HG03159 (cell line): ENCODE results near the gene AKAP6.

ENCODE experiments used
- ATAC-seq: cut with Tn5 transposase; IDR thresholded peaks from one replicate; pipeline ENCODE4 v1.9.1; 2021; ENCODE audit warnings: mild to moderate bottlenecking, moderate library complexity; ENCODE audit not compliant: unreplicated experiment

The AKAP6 gene

GRCh38 chr14:32607399-32607798 lies 278.3 kb downstream of the AKAP6 start:
- ATAC-seq: no peak

DNA sequence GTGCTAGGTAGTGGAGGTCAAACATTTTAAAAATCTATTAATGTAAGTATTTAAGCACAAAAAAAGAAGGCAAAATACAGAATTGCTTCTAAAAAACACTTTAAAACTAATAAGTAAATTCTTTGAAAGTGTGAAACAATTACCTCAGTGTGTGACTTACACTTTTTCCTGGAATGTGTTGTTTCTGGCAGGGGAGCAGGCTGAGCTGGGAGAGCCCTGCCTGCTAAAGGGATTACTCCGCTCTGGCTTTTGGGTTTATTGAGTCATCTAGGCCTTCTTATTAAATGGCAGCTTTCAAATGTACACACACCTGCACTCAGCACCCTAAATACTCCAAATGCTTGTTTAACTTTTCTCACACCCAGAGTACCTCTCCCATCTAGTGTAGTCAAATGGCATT lies 279.8 kb downstream of the AKAP6 start:
- ATAC-seq: no peak

GRCh38 chr14:32609388-32609787 lies 280.3 kb downstream of the AKAP6 start:
- no peak for ATAC-seq

DNA sequence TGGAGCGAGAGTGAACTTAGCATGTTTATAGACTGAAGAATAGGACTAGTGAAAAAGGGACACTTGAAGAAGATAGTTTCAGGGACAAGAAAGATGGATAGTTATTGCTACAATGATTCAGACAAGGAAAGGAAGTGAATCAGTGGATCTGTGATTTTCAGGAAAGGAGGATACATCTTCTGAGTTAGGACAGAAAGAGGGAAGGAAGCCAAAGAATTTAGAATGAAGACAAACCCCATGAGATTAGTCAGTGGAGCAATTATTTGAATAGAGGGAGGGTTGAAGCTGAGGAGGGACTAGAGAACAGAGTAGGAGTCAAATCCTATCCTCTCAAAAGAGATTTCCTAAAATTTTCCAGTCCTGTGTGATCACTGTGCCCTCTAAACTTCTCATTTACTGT lies 282.7 kb downstream of the AKAP6 start:
- ATAC-seq: no peak

DNA sequence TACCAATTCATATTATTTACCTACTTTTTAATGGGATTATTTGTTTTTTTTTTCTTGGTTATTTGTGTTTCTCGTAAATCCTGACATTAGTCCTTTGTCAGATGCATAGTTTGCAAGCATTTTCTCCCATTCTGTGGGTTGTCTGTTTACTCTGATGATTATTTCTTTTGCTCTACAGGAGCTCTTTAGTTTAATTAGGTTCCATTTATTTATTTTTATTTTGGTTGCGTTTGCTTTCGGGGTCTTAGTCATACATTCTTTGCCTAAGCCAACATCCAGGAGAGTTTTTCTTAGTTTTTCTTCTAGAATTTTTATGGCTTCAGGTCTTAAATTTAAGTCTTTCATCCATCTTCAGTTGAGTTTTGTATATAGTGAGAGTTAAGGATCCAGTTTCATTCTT lies 289.9 kb downstream of the AKAP6 start:
- no peak for ATAC-seq

DNA sequence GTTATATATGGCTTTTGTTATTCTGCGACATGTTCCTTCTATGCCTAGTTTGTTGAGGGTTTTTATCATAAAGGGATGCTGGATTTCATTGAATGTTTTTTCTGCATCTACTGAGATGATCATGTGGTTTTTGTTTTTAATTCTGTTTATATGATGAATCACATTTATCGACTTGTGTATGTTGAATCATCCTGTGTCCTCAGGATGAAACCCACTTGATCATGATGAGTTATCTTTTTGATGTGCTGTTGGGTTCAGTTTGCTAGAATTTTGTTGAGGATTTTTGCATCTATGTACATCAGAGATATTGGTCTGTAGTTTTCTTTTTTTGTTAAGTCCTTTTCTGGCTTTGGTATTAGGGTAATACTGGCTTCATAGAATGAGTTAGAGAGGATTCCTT lies 291.2 kb downstream of the AKAP6 start:
- ATAC-seq: no peak

GRCh38 chr14:32620724-32621123 lies 291.6 kb downstream of the AKAP6 start:
- ATAC-seq: no peak

GRCh38 chr14:32621585-32621984 lies 292.5 kb downstream of the AKAP6 start:
- ATAC-seq: no peak

DNA sequence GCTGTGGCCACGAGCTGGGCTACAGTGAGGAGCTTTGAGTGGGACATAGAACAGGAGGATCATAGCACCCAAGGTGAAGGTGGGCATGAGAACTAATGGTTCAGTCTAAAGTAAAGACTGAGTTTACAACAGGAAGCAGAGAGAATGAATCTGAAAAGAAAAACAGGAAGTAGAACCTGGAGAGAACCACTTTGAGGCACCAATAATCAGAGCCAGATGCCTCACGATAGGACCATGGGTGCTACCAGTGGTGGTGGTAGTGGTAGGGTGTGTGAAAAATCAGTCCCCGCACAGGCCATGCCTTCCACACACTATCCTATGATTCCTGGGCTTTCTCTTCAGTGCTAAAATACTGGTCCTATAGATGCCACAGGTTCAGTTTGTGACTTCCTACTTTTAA lies 293.6 kb downstream of the AKAP6 start:
- ATAC-seq: no peak

- ATAC-seq: no peak
Measured at GRCh38 chr14:32623300-32624093, 294.4 kb downstream of the AKAP6 start.

DNA sequence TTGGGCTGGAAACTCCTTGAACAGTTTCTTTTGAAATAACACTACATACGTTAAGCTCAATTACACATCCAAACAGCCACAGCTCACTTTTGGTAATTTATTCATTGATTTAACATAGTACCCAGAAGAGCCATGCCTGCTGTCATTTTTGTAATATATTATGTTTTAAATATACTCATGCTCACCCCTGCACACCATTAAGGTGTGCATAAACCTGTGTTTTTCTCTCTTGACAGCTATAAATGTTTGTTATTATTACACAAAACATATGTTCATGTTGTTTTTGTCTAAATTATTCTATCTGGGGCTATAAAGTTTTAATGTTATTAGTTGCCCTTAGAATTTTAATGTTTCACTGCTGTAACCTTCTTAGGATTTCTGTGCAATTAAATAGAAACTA lies 296.1 kb downstream of the AKAP6 start:
- no peak for ATAC-seq

GRCh38 chr14:32627545-32628298 lies 298.6 kb downstream of the AKAP6 start:
- no peak for ATAC-seq

GRCh38 chr14:32629236-32629635 lies 300.1 kb downstream of the AKAP6 start:
- no peak for ATAC-seq

DNA sequence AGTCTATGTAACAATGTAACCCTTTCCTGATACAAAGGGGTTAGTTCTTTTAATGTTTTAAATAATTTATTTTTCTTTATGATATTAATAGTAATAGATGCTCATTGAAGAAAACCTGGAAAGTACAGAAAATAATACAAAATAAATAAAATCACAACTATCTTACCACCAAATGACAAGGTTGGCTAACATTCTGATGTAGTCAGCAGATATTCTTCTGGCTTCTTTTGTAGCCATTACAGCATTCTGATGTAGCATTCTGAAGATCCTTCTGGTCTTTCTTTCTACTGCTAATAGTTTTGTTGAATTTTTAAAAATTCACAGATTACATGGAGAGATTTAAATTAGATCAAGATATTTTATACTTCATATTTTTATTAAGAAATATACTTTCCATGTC lies 301.6 kb downstream of the AKAP6 start:
- no peak for ATAC-seq

GRCh38 chr14:32633224-32633859 lies 304.2 kb downstream of the AKAP6 start:
- ATAC-seq: no peak

DNA sequence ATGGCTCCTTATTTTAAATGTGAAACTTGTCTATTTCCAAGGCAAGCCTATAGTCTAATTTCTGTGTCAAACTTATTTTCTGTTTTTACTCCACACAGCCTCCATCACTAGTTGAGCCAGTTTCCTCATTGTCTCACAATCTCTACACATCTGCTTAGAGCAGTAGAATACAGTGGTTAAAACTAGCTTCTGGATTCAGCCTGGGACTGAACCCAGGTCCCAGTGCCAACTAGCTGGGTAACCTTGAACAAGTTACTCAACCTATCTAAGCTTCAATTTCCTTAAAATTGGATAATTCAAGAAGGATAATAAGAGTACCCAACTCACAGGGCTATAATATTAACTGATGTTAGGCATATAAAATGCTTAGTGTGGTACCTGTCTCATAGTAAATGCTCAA lies 304.8 kb downstream of the AKAP6 start:
- no peak for ATAC-seq

DNA sequence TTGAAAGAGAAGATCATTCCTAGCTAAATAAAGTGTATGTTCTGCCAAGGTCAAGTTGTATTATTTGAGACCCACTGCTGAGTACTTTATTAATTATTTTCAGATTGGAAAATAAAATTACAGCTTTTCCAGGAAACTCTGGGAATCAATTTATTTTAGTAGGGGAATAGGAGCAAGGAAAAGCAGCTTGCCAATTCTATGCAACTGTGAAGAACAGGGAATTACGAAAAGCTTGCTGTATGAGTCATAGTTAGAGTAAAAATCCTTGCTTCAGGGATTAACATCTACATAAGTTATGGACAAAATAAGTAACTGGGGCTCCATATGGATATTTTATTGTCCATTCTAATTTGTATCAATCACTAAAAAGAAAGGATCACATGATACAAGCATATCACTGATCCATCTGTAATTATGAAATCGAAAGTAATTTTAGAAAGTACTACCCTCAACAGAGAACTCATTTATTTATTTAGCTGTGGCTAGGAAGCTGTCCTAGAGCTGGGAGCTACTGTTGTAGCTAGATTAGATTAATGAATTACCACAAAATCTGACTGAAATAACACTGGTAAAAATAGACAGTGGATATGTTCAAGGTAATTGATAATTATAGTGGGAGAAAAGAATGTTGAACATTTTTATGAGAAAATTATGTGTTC lies 306.1 kb downstream of the AKAP6 start:
- no peak for ATAC-seq

DNA sequence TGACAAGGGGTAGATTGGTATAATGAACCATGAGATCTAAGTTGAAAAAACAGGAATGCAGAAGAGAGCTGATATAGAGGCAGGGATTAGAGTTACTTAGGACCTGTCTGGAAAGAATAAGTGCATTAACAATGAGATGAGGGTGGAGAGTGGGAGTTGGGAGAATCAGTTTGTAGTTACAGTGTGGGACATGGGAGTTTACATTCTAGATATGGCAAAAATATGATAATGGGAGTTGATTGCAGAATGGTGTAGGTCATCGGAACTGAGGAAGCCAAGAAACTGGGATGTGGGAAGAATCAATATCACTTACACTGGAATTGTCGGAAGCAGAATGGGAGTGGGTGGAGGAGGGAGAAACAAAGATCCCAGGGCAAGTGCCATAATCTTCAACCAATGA lies 308.5 kb downstream of the AKAP6 start:
- ATAC-seq: no peak

DNA sequence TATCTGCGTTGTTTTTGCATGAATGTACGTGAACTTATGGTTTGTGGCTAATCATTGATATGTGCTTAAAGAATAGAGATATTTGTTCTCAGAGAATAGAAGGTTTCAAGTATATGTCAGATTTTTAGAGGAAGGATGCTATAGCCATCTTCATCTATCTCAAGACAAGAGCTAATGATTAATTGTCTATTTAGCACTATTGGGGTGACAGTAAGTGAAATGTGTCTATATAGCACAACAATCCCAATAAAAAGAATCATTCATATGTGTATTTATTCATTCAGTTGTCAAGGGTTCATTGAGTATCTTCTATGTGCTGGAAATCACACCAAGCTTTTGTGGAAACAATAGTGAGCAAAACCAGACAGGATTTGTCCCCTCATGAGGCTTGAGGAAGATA lies 310.1 kb downstream of the AKAP6 start:
- no peak for ATAC-seq

GRCh38 chr14:32645551-32645950 lies 316.5 kb downstream of the AKAP6 start:
- ATAC-seq: no peak

DNA sequence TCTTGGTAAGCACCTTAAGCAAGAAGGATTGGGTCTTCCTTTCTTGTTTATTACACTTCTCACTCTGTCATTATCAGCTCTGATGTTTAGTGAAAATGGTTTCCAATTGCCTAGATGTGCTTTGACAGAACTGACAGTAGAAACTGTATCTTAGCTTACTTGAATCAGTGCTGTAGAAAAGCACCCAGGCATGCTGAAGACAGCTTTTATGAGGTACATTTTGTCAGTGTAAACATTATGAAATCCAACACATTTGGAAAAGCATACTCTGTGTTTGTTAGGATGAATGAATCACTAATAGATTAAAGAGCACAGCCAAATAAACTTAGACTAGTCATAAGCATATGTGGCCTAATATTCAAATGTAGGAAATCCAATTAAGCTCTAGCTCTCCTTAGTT lies 319.3 kb downstream of the AKAP6 start:
- ATAC-seq: no peak
